Putamen (tissue), 1 donor: ENCODE measurements around the gene PLEKHA7.
"Not testable (repeated sequence)": the region's sequence is repeated elsewhere in the genome, so short reads cannot be mapped to it uniquely, and the experiment has no call there.

Experiments
- DNase-seq: peaks from one replicate; pipeline ENCODE4 v3.0.0-alpha.2; 2016; ENCODE audit warnings: low spot score

The PLEKHA7 gene

GRCh38 chr11:17010851-17011420, 3.3 kb downstream of the PLEKHA7 start:
- no peak for DNase-seq

DNA sequence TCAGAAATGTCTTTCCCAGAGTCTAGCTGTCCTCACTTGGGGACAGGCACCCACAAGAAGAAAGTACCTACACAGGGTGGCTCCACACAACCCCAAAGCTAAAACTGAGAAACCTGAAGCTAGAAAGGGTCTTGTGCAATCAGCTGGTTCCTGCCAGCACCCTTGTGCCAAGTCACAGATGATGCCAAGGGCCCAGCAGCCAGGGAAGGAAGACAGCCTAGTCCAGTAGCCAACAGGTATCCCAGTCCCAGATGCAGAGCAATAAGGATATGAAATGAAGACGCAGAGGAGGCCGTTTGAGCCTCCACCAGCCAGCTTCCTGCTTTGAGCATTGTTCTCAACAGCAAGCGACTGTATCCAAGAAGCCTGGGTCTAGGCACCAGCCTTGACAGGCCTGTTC, 6.1 kb downstream of the PLEKHA7 start:
- no peak for DNase-seq

DNA sequence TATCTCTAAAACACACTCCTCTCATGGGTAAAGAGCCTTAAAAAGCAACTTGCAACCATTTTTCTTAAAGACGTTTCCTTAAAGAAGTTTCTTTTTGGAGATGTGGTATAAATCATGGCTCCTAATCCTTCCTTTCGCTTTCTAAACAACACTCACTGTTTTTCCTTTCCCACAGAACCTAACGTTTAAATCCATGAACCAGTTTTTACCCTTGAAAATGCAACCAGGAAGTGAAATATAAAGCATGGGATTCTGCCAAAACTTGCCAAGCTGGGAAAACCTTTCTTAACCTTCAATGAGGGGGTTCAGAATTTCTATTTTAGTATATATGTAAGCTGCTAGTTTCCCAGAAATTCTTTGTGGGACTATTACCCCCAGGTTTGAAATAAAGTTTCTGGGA, 8.6 kb downstream of the PLEKHA7 start:
- DNase-seq, result no peak

DNA sequence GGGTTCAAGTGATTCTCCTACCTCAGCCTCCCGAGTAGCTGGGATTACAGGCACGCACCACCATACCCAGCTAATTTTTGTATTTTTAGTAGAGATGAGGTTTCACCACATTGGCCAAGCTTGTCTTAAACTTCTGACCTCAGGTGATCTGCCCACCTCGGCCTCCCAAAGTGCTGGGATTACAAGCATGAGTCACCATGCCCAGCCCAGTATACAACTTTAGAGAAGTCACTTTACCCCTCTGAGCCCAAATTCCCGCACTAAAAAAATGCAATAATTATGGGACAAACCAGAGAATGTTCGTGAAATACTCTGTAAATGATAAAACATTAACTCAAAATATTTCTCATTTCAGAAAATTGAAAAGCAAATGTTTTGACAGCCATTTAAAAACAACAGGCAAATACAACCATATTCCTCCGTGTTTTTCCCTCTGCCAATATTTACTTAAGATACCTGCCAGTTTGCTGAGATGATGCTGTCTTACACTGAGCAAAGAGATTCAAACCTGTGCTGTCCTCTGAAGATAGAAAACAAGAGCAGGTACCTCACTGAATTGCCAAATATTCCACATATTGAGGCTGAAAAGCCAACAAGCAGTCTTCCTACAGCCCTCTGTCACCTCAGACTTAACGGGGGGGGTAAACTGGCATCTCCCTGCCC, 9.6 kb downstream of the PLEKHA7 start:
- DNase-seq, result no peak

DNA sequence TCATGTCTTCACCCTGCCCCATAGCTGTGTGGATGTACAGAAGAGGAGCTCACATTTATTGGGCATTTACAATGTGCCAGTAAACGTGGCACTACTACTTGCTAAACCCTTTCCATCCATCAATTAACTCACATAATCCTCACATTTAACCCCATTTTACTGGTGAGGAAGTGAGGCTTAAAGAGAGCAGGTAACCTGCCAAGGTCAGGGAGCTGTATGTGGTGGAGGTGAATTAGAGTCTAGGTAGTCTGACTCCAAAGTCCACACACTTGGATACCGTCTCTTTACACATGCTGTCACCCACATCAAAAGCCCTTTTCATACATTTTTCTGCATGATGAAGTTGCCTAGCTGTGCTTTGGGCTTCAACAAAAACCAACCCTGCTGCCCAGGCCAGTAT, 10.8 kb downstream of the PLEKHA7 start:
- no peak for DNase-seq

DNA sequence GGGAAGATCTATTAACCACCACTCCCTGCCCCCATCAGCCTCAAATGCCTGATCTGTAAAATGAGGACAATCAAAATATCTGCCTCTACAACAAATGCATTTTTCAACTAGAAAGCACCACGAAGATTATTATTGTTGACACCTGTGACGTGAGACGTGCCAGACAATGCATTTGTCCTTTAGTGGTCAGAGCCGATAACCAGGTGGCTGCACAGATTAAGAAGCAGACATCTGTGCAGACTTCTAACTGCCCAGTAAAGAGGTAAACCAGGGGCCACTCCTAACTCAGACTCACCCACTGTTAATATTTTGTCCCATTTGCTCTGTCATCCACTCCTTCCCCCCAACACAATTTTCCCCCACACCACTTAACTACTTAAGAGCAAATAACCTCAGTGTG, 11.7 kb downstream of the PLEKHA7 start:
- DNase-seq, result no peak

- DNase-seq, result no peak
These were observed 12.4 kb downstream of the PLEKHA7 start for GRCh38 chr11:17001806-17002205.

DNA sequence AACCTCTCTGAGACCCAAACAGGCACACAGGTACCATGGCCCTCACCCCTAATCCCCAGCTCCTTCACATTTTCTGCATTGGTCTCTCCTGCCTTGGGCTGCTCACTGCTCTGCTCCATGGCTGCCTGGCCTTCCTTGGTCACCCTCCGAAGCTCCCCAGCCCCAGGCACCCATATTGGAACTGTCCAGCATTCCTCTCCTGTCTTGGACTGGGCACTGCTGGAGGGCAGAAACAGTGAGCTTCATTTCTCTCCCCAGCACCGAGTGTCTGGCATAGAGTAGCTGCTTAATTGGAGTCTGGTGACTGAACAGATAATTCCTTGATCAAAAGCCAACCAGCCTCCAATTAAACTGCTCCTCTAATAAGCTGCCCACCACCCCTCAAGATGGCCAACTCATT, 13.2 kb downstream of the PLEKHA7 start:
- no peak for DNase-seq

GRCh38 chr11:17000253-17000652, 14.0 kb downstream of the PLEKHA7 start:
- not testable (repeated sequence) for DNase-seq

GRCh38 chr11:16999116-16999515, 15.1 kb downstream of the PLEKHA7 start:
- DNase-seq, result peak; percentile 61

GRCh38 chr11:16997624-16998023, 16.6 kb downstream of the PLEKHA7 start:
- no peak for DNase-seq

DNA sequence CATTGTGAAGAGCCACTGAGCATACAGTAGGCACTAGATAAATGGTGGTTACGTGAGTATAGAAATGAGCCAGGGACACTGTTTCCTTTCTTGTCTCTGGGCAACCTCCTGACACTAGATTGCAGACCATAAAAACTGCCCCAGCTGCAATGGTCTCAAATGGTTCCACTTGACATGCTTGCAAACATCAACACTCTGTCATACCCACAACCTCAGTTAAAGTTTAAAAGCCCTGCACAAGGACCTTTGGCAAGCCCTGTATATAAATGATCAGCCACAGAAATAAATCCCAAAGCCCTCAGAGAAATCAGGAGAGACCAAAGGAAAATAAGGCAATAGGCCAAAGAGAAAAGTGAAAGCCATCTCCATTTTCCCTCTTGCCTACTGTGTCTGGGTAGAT, 20.7 kb downstream of the PLEKHA7 start:
- no peak for DNase-seq

DNA sequence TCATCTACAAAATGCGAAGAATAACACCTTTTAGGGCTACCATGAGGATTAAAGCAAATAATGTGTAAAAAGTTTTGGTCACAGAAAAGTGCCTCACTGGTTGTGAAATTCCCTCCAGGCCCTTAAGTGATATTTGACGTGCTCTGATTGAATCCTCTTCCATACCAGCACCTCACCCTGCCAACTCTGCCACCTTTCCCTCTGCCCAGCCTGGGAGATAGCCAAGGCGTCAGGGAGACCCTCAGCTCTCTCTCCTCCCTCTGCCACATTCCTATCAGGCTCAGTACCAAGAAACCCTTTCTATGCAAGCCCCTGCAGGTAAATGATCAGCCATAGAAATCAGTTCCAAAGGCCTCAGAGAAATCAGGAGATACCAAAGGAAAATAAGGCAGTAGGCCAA, 21.4 kb downstream of the PLEKHA7 start:
- DNase-seq, result no peak

GRCh38 chr11:16989554-16989953, 24.7 kb downstream of the PLEKHA7 start:
- DNase-seq, result no peak

DNA sequence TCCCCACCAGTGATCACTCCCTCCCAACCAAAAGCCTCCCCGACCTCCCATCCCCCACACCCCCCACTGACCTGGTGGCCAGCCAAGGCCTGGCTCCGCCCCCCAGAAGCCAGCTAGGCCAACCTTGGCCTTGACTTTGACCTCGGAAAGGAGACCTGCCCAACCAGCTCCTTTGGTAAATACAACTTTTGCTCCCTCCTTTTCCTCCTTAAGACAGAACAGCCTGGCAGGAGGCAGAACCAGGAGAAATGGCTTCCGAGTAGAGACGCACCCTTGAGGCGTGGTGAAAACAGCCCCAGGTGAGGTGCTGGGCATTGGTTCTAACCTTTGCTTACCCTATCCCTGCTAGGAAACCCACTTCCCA, 27.0 kb downstream of the PLEKHA7 start:
- DNase-seq, result no peak

GRCh38 chr11:16986434-16987204, 27.6 kb downstream of the PLEKHA7 start:
- no peak for DNase-seq

DNA sequence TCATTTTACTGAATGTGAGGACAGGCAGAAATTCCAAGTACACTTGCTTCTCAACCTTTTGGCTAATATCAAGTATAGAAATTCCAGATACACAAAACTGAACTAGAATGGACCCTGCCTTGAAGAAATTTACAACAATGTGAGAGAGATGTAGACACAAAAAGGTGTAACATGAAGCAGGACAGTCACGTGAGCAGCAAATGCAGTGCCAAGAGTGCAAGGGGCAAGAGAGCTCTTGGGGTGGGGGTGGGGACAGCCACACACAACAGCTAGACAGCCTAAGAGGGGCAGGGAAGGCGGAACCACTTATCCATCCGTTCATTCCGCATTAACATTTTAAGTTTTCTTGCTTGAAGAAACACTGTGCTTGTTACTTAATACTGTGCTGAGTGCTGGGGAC, 28.9 kb downstream of the PLEKHA7 start:
- DNase-seq, result no peak

DNA sequence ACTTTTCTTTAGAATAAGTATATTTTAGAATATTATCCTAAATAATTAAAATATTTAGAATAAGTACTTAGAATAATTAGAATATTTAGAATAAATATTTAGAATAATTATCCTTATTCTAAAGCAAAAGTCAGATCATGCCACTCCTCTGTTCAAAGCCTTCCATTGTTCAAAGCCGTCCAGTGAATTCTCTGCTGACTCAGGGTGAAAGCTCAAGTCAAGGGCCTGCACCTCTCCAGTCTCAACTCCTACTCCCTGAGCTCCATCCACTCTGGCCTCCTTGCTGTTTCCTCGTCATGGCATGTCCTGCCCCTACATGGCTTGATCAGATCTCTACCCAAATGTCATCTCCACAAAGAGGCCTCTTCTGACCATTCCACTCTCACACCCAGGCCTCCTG, 30.0 kb downstream of the PLEKHA7 start:
- no peak for DNase-seq

DNA sequence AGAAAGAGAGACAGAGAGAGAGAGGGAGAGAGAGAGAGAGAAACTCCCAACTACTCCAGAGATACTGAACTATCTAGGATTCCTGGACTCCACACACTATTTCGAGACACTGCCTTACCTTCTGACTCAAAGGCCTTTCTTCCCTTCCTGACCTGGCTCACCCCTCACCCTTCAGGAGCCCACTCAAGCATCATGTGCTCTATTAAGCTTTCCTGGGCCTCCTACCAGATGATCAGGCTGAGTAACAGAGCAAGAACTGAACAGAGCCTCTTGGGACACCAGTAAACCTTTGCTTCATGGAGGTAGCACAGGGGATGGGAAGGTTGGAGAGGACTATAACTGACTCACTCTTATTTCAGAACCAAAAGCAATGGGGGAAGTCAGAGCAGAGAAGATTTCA, 31.4 kb downstream of the PLEKHA7 start:
- no peak for DNase-seq

DNA sequence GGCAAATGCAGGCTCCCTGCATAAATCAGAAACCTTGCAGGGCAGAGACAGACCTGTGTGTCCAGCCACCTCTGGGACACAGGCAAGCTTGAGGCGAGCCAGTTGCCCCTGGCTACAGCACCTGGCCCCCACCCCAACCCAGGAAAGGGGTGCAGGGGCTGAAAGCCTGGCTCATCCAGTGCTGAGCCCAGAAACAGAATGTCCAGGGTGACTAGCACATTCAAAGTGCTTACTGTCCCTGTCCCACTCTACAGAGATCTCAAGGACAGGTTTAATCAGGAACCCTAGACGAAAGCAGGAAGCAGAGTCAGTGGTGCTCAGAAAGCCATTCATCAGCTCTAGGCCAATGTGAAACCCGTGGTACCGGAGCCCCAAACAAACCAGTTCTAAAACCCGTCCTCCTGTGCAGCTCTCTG, 31.9 kb downstream of the PLEKHA7 start:
- DNase-seq, result no peak

DNA sequence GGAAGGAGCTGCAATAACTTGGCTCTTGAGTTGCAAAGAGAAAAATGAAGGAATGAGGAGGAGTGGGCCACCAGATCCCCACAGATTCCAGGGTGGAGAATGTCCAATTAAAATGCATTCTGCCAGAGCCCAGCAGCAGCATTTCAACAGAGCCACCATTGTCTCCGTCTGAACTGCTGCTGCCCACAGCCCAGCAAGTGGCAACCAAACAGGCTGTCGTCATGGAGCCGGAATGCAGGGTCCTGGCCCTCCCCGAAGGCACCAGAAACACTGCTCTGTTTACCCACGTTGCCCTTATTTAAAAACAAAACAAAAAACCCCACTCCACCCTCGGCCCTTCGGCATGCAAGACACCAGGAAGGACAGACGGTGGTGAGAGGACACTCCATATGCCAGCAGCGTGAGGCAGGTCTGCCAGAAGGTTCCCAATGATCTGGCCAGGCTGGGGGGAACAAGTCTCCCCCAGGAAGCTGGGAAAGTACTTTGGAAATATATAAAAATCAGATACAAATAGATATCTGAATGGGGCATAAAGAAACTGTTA, 32.5 kb downstream of the PLEKHA7 start:
- DNase-seq, result peak; percentile 90

DNA sequence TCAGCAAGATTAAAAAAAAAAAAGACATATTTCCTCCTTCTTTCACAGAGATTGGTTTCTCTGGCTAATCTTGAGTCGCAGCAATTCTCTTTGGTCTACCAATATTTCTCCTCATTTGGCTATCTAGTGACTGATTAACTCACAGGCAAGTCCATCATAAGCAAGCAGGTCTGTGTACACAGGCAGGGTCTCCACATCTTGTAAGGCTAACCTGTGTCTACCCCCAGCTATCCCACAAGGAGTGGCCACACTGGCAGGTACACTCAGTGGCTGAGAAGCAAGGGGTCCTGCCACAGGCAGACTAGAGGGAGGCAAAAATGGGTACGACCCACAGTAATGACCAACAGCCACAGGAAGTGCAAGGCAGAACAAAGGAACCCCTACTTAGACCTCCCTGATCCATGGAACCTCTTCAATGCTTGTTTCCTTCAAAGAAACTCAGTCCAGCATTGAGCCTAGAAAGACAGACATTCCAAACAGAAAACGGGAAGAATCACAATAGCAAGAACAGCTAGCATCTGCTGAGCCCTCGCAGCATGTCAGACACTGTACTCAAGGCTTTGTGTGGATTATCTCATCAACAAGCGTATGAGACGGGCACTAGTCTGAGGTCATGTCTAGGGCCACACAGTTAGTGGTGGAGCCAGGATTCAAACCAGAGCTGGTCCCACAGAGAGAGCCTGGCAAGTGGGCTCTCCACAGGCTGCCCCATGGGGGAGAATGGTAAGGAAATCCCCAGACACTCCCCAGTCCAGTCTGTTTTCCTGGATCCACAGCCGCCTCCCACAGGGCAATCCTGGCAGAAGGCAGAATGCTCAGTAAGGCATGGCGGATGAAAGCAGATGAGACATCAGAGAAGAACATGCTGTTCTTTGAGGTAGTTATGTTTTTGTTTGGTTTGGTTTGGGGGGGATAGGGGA, 34.3 kb downstream of the PLEKHA7 start:
- no peak for DNase-seq
